ENCODE results near the gene TMEM120B. TPM values are rescaled to one million over a fixed set of nuclear protein-coding genes. Genes with fewer than 3 reads are reported as not detected.

TMEM120B gene
- total and polyA plus RNA-seq, 2 of the 13 experiments (the other 11 are each of a cell fraction or from before 2014, with no cell fraction given): 7.1 to 12.9 TPM

GRCh38 chr12:121806009-121806545 lies 93.5 kb downstream of the TMEM120B start (continued):
- TF ChIP-seq ZBTB10 (CRISPR knock-in tag; IDR thresholded peaks at IDR 0.05; ENCODE audit: borderline replicate concordance) (no peak), ZNF775 (CRISPR knock-in tag; IDR thresholded peaks at IDR 0.05; ENCODE audit: borderline replicate concordance) (no peak), AKNA (CRISPR knock-in tag; IDR thresholded peaks at IDR 0.05; ENCODE audit: borderline replicate concordance) (no peak), ZNF414 (CRISPR knock-in tag; IDR thresholded peaks at IDR 0.05) (no peak), CHCHD3 (CRISPR knock-in tag; IDR thresholded peaks at IDR 0.05) (no peak), ZNF878 (CRISPR knock-in tag; IDR thresholded peaks at IDR 0.05) (no peak), SNAI1 (CRISPR knock-in tag; IDR thresholded peaks at IDR 0.05; ENCODE audit: borderline replicate concordance) (no peak), PHF5A (CRISPR knock-in tag; IDR thresholded peaks at IDR 0.05; ENCODE audit: low read depth, unreplicated experiment) (no peak), SMAD9 (CRISPR knock-in tag; IDR thresholded peaks at IDR 0.05) (no peak), ZNF510 (CRISPR knock-in tag; IDR thresholded peaks at IDR 0.05; ENCODE audit: low read depth) (no peak), FOXK2 (IDR thresholded peaks at IDR 0.05) (no peak), ZSCAN12 (CRISPR knock-in tag; IDR thresholded peaks at IDR 0.05) (no peak), YY1 (IDR thresholded peaks at IDR 0.05; ENCODE audit: insufficient read depth, insufficient replicate concordance, low read depth, low read length) (no peak), UBTF (CRISPR knock-in tag; IDR thresholded peaks at IDR 0.05) (0 out of 2 replicates have a peak, but pooled peaks have one; percentile 10), POLR2G (IDR thresholded peaks at IDR 0.05; ENCODE audit: low read depth, low read length) (no peak), ZNF709 (CRISPR knock-in tag; IDR thresholded peaks at IDR 0.05) (no peak), ATF5 (CRISPR knock-in tag; IDR thresholded peaks at IDR 0.05; ENCODE audit: low read depth) (no peak)
